ENCODE measurements around the gene WNT5B.

Gene WNT5B

GRCh38 chr12:1630133-1630826 is 1.2 kb downstream of the WNT5B start:
- Histone ChIP-seq H2AFZ (ENCODE audit: low read length, unreplicated experiment) (peak overlapping the region; percentile 53), H3K27me3 (ENCODE audit: insufficient read depth, low read length) (no peaks in the 10 kb centered on the region), H3K36me3 (ENCODE audit: insufficient read depth, low read length) (no peaks in the 10 kb centered on the region), H3K27ac (ENCODE audit: low read depth, low read length) (no peak overlapping the region), H3K4me1 (ENCODE audit: control insufficient read depth, insufficient read depth, low read length, unreplicated experiment) (peaks cover 3% of the 10 kb centered on the region), H3K4me3 (ENCODE audit: low read depth, low read length) (peak overlapping the region; percentile 80), H3K79me2 (ENCODE audit: control insufficient read depth, insufficient read depth, low read length, unreplicated experiment) (no peaks in the 10 kb centered on the region)

GRCh38 chr12:1630827-1631591 is 2.0 kb downstream of the WNT5B start:
- H3K27me3 ChIP-seq (ENCODE audit: insufficient read depth, low read length) = no peaks in the 10 kb centered on the region
- H3K36me3 ChIP-seq (ENCODE audit: insufficient read depth, low read length) = no peaks in the 10 kb centered on the region
- no peaks in the 10 kb centered on the region for H3K4me1 ChIP-seq (ENCODE audit: control insufficient read depth, insufficient read depth, low read length, unreplicated experiment)
- H2AFZ ChIP-seq (ENCODE audit: low read length, unreplicated experiment) = no peak overlapping the region
- H3K4me3 ChIP-seq (ENCODE audit: low read depth, low read length) = no peak overlapping the region
- H3K79me2 ChIP-seq (ENCODE audit: control insufficient read depth, insufficient read depth, low read length, unreplicated experiment) = no peaks in the 10 kb centered on the region
- no peak overlapping the region for H3K27ac ChIP-seq (ENCODE audit: low read depth, low read length)

GRCh38 chr12:1632702-1633101 is 3.7 kb downstream of the WNT5B start:
- Histone ChIP-seq H3K36me3 (ENCODE audit: insufficient read depth, low read length) (no peaks in the 10 kb centered on the region), H3K4me3 (ENCODE audit: low read depth, low read length) (no peak overlapping the region), H2AFZ (ENCODE audit: low read length, unreplicated experiment) (no peak overlapping the region), H3K79me2 (ENCODE audit: control insufficient read depth, insufficient read depth, low read length, unreplicated experiment) (no peaks in the 10 kb centered on the region), H3K4me1 (ENCODE audit: control insufficient read depth, insufficient read depth, low read length, unreplicated experiment) (no peaks in the 10 kb centered on the region), H3K27ac (ENCODE audit: low read depth, low read length) (no peak overlapping the region), H3K27me3 (ENCODE audit: insufficient read depth, low read length) (no peaks in the 10 kb centered on the region)

- H2AFZ ChIP-seq (ENCODE audit: low read length, unreplicated experiment) = no peak overlapping the region
- no peaks in the 10 kb centered on the region for H3K79me2 ChIP-seq (ENCODE audit: control insufficient read depth, insufficient read depth, low read length, unreplicated experiment)
- no peaks in the 10 kb centered on the region for H3K27me3 ChIP-seq (ENCODE audit: insufficient read depth, low read length)
- H3K36me3 ChIP-seq (ENCODE audit: insufficient read depth, low read length) = no peaks in the 10 kb centered on the region
- no peak overlapping the region for H3K4me3 ChIP-seq (ENCODE audit: low read depth, low read length)
- H3K27ac ChIP-seq (ENCODE audit: low read depth, low read length) = no peak overlapping the region
- no peaks in the 10 kb centered on the region for H3K4me1 ChIP-seq (ENCODE audit: control insufficient read depth, insufficient read depth, low read length, unreplicated experiment)
Measured at GRCh38 chr12:1633459-1633858, 4.4 kb downstream of the WNT5B start.

GRCh38 chr12:1634149-1634548 is 5.1 kb downstream of the WNT5B start:
- no peaks in the 10 kb centered on the region for H3K4me1 ChIP-seq (ENCODE audit: control insufficient read depth, insufficient read depth, low read length, unreplicated experiment)
- H3K36me3 ChIP-seq (ENCODE audit: insufficient read depth, low read length) = no peaks in the 10 kb centered on the region
- H3K27me3 ChIP-seq (ENCODE audit: insufficient read depth, low read length) = no peaks in the 10 kb centered on the region
- no peak overlapping the region for H2AFZ ChIP-seq (ENCODE audit: low read length, unreplicated experiment)
- no peak overlapping the region for H3K4me3 ChIP-seq (ENCODE audit: low read depth, low read length)
- no peaks in the 10 kb centered on the region for H3K79me2 ChIP-seq (ENCODE audit: control insufficient read depth, insufficient read depth, low read length, unreplicated experiment)
- no peak overlapping the region for H3K27ac ChIP-seq (ENCODE audit: low read depth, low read length)

GRCh38 chr12:1634590-1635191 is 5.7 kb downstream of the WNT5B start:
- H3K4me3 ChIP-seq (ENCODE audit: low read depth, low read length) = no peak overlapping the region
- H3K27ac ChIP-seq (ENCODE audit: low read depth, low read length) = no peak overlapping the region
- no peaks in the 10 kb centered on the region for H3K36me3 ChIP-seq (ENCODE audit: insufficient read depth, low read length)
- H3K27me3 ChIP-seq (ENCODE audit: insufficient read depth, low read length) = no peaks in the 10 kb centered on the region
- no peak overlapping the region for H2AFZ ChIP-seq (ENCODE audit: low read length, unreplicated experiment)
- H3K4me1 ChIP-seq (ENCODE audit: control insufficient read depth, insufficient read depth, low read length, unreplicated experiment) = no peaks in the 10 kb centered on the region
- no peaks in the 10 kb centered on the region for H3K79me2 ChIP-seq (ENCODE audit: control insufficient read depth, insufficient read depth, low read length, unreplicated experiment)

GRCh38 chr12:1635301-1636095 is 6.5 kb downstream of the WNT5B start:
- Histone ChIP-seq H3K36me3 (ENCODE audit: insufficient read depth, low read length) (no peaks in the 10 kb centered on the region), H3K4me1 (ENCODE audit: control insufficient read depth, insufficient read depth, low read length, unreplicated experiment) (no peaks in the 10 kb centered on the region), H3K79me2 (ENCODE audit: control insufficient read depth, insufficient read depth, low read length, unreplicated experiment) (no peaks in the 10 kb centered on the region), H2AFZ (ENCODE audit: low read length, unreplicated experiment) (no peak overlapping the region), H3K27me3 (ENCODE audit: insufficient read depth, low read length) (no peaks in the 10 kb centered on the region), H3K27ac (ENCODE audit: low read depth, low read length) (no peak overlapping the region), H3K4me3 (ENCODE audit: low read depth, low read length) (no peak overlapping the region)

GRCh38 chr12:1638203-1638602 is 9.2 kb downstream of the WNT5B start:
- Histone ChIP-seq H3K36me3 (ENCODE audit: insufficient read depth, low read length) (no peaks in the 10 kb centered on the region), H3K79me2 (ENCODE audit: control insufficient read depth, insufficient read depth, low read length, unreplicated experiment) (no peaks in the 10 kb centered on the region), H3K4me1 (ENCODE audit: control insufficient read depth, insufficient read depth, low read length, unreplicated experiment) (no peaks in the 10 kb centered on the region), H3K27ac (ENCODE audit: low read depth, low read length) (no peak overlapping the region), H2AFZ (ENCODE audit: low read length, unreplicated experiment) (no peak overlapping the region), H3K27me3 (ENCODE audit: insufficient read depth, low read length) (no peaks in the 10 kb centered on the region), H3K4me3 (ENCODE audit: low read depth, low read length) (no peak overlapping the region)

- Histone ChIP-seq H3K27ac (ENCODE audit: low read depth, low read length) (no peak overlapping the region), H3K27me3 (ENCODE audit: insufficient read depth, low read length) (no peaks in the 10 kb centered on the region), H3K79me2 (ENCODE audit: control insufficient read depth, insufficient read depth, low read length, unreplicated experiment) (no peaks in the 10 kb centered on the region), H3K36me3 (ENCODE audit: insufficient read depth, low read length) (no peaks in the 10 kb centered on the region), H3K4me3 (ENCODE audit: low read depth, low read length) (no peak overlapping the region), H3K4me1 (ENCODE audit: control insufficient read depth, insufficient read depth, low read length, unreplicated experiment) (no peaks in the 10 kb centered on the region), H2AFZ (ENCODE audit: low read length, unreplicated experiment) (no peak overlapping the region)
Measured at GRCh38 chr12:1639538-1639937, 10.5 kb downstream of the WNT5B start.

- H3K36me3 ChIP-seq (ENCODE audit: insufficient read depth, low read length) = no peaks in the 10 kb centered on the region
- H3K79me2 ChIP-seq (ENCODE audit: control insufficient read depth, insufficient read depth, low read length, unreplicated experiment) = no peaks in the 10 kb centered on the region
- H2AFZ ChIP-seq (ENCODE audit: low read length, unreplicated experiment) = no peak overlapping the region
- H3K4me3 ChIP-seq (ENCODE audit: low read depth, low read length) = no peak overlapping the region
- no peak overlapping the region for H3K27ac ChIP-seq (ENCODE audit: low read depth, low read length)
- H3K4me1 ChIP-seq (ENCODE audit: control insufficient read depth, insufficient read depth, low read length, unreplicated experiment) = no peaks in the 10 kb centered on the region
- no peaks in the 10 kb centered on the region for H3K27me3 ChIP-seq (ENCODE audit: insufficient read depth, low read length)
Measured at GRCh38 chr12:1640328-1641234, 11.6 kb downstream of the WNT5B start.
